Measurements from ENCODE around the gene BANF2.

Gene BANF2

DNA sequence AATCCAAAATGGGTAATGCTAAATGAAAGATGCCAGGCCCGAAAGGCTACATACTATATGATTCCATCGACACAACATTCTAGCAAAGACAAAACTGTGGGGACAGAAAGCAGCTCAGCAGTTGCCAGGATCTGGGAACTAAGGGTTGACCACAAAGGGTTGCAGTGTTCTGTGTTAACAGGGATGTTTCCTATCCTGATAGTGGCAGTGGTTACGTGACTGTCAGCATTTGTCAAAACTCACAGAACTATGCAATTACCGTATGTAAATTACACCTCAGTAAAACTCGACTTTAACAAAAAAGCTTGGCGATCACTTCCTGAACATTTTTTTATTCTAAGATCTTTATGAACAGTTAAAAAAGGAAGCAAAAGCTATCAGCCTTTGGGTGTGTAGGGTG lies 83.9 kb downstream of the BANF2 start:
- Histone ChIP-seq H3K27me3 (ENCODE audit: control insufficient read depth, insufficient read depth, low read length) (no peaks in the 10 kb centered on the region), H3K27ac (no peak overlapping the region), H3K4me2 (ENCODE audit: low read length) (no peak overlapping the region), H3K79me2 (no peaks in the 10 kb centered on the region), H3K9ac (no peak overlapping the region), H3K4me1 (no peaks in the 10 kb centered on the region), H3K36me3 (ENCODE audit: control insufficient read depth, insufficient read depth, low read length) (no peaks in the 10 kb centered on the region), H3K9me3 (ENCODE audit: control insufficient read depth, low read length) (no peaks in the 10 kb centered on the region), H2AFZ (no peak overlapping the region), H3K4me3 (ENCODE audit: low read depth, low read length) (no peak overlapping the region)
- TF ChIP-seq, protein P1, sequence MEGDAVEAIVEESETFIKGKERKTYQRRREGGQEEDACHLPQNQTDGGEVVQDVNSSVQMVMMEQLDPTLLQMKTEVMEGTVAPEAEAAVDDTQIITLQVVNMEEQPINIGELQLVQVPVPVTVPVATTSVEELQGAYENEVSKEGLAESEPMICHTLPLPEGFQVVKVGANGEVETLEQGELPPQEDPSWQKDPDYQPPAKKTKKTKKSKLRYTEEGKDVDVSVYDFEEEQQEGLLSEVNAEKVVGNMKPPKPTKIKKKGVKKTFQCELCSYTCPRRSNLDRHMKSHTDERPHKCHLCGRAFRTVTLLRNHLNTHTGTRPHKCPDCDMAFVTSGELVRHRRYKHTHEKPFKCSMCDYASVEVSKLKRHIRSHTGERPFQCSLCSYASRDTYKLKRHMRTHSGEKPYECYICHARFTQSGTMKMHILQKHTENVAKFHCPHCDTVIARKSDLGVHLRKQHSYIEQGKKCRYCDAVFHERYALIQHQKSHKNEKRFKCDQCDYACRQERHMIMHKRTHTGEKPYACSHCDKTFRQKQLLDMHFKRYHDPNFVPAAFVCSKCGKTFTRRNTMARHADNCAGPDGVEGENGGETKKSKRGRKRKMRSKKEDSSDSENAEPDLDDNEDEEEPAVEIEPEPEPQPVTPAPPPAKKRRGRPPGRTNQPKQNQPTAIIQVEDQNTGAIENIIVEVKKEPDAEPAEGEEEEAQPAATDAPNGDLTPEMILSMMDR (IDR thresholded peaks at IDR 0.05): no peak

DNA sequence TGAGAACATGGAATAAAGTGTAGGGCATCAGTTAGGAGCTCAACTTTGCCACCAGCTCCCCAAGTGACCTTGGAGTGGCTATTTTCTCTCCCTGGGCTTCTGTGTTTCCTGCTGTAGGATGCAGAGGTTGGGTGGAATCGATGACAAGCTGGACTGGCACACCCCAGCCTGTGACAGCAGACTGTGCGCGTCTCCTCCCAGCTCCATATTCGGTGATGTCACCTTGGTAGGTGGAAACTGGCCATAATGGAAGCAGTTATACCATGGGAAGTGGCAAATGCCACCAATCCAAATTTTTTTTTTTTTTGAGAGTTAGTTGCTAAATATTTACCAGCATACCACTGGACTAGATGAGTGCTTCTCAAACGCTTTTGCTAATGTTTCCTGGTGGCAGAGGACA lies 85.2 kb downstream of the BANF2 start:
- Histone ChIP-seq H3K27me3 (ENCODE audit: control insufficient read depth, insufficient read depth, low read length) (no peaks in the 10 kb centered on the region), H3K27ac (no peak overlapping the region), H3K4me1 (no peaks in the 10 kb centered on the region), H3K4me2 (ENCODE audit: low read length) (no peak overlapping the region), H3K9me3 (ENCODE audit: control insufficient read depth, low read length) (no peaks in the 10 kb centered on the region), H2AFZ (no peak overlapping the region), H3K4me3 (ENCODE audit: low read depth, low read length) (no peak overlapping the region), H3K36me3 (ENCODE audit: control insufficient read depth, insufficient read depth, low read length) (no peaks in the 10 kb centered on the region), H3K79me2 (no peaks in the 10 kb centered on the region), H3K9ac (no peak overlapping the region)
- TF ChIP-seq, protein P1 (IDR thresholded peaks at IDR 0.05): no peak

Measured in parathyroid adenoma (tissue), 2 donors.